HepG2 (cell line): ENCODE data around the gene KCNAB1.

ENCODE experiments used
- BRCA1 ChIP-seq: sonication (generic); formaldehyde crosslinking; IDR thresholded peaks from 2 replicates; pipeline ENCODE4 v1.4.0; 2020; ENCODE audit warnings: missing genetic modification reagents
- GABPA ChIP-seq, 2 experiments: IDR thresholded peaks; 2 replicates each; pipeline ENCODE4 v1.6.1; 2011 to 2016; ENCODE audit warnings: low read depth in 2 of 2, low read length in 1 of 2, missing biosample characterization in 1 of 2, missing genetic modification characterization in 1 of 2
- GATAD1 ChIP-seq: IDR thresholded peaks from 2 replicates; pipeline ENCODE4 v1.6.1; 2016; ENCODE audit warnings: missing genetic modification reagents, missing compliant biosample characterization
- HMG20A ChIP-seq: IDR thresholded peaks from 2 replicates; pipeline ENCODE4 v1.6.1; 2016; ENCODE audit warnings: borderline replicate concordance
- HNRNPK ChIP-seq: fragments of 200-400 bp; formaldehyde crosslinking; IDR thresholded peaks from 2 replicates; pipeline ENCODE4 v1.6.1; 2018; ENCODE audit warnings: low read length, low read depth, moderate library complexity, mild to moderate bottlenecking; ENCODE audit not compliant: poor library complexity, severe bottlenecking
- KDM5B ChIP-seq: sonication (generic); formaldehyde crosslinking; IDR thresholded peaks from 2 replicates; pipeline ENCODE4 v1.4.0; 2020; ENCODE audit warnings: missing genetic modification reagents, mild to moderate bottlenecking, borderline replicate concordance
- SRF ChIP-seq: IDR thresholded peaks from 2 replicates; pipeline ENCODE4 v1.6.1; 2011; ENCODE audit warnings: mild to moderate bottlenecking, low read depth, low read length, moderate library complexity
- TEAD2 ChIP-seq: sonication (generic); formaldehyde crosslinking; IDR thresholded peaks from 2 replicates; pipeline ENCODE4 v1.9.0; 2021; ENCODE audit warnings: missing genetic modification reagents
- ZBTB46 ChIP-seq: sonication (generic); formaldehyde crosslinking; IDR thresholded peaks from 2 replicates; pipeline ENCODE4 v1.4.0; 2020; ENCODE audit warnings: mild to moderate bottlenecking, missing genetic modification reagents, borderline replicate concordance
- TF ChIP-seq, protein P1 (sequence below): sonication (generic); formaldehyde crosslinking; IDR thresholded peaks from 2 replicates; pipeline ENCODE4 v1.5.0; 2020; ENCODE audit warnings: mild to moderate bottlenecking, missing genetic modification reagents, moderate library complexity

- TF ChIP-seq HMG20A (no peak), ZBTB46 (CRISPR knock-in tag) (no peak), SRF (no peak), GATAD1 (CRISPR knock-in tag) (no peak), BRCA1 (no peak), GABPA (IDR thresholded peaks at IDR 0.05; ENCODE audit: low read depth, low read length) (no peak), GABPA (CRISPR knock-in tag; IDR thresholded peaks at IDR 0.05; ENCODE audit: low read depth) (no peak), HNRNPK (no peak), TEAD2 (no peak), KDM5B (CRISPR knock-in tag) (no peak)
- TF ChIP-seq, protein P1, sequence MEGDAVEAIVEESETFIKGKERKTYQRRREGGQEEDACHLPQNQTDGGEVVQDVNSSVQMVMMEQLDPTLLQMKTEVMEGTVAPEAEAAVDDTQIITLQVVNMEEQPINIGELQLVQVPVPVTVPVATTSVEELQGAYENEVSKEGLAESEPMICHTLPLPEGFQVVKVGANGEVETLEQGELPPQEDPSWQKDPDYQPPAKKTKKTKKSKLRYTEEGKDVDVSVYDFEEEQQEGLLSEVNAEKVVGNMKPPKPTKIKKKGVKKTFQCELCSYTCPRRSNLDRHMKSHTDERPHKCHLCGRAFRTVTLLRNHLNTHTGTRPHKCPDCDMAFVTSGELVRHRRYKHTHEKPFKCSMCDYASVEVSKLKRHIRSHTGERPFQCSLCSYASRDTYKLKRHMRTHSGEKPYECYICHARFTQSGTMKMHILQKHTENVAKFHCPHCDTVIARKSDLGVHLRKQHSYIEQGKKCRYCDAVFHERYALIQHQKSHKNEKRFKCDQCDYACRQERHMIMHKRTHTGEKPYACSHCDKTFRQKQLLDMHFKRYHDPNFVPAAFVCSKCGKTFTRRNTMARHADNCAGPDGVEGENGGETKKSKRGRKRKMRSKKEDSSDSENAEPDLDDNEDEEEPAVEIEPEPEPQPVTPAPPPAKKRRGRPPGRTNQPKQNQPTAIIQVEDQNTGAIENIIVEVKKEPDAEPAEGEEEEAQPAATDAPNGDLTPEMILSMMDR = no peak
Measured at GRCh38 chr3:156071031-156071430, 49.3 kb upstream of the KCNAB1 start.
